ENCODE data around the gene APOBEC3H.
"Not testable (repeated sequence)": the region's sequence is repeated elsewhere in the genome, so short reads cannot be mapped to it uniquely, and the experiment has no call there.

DNA sequence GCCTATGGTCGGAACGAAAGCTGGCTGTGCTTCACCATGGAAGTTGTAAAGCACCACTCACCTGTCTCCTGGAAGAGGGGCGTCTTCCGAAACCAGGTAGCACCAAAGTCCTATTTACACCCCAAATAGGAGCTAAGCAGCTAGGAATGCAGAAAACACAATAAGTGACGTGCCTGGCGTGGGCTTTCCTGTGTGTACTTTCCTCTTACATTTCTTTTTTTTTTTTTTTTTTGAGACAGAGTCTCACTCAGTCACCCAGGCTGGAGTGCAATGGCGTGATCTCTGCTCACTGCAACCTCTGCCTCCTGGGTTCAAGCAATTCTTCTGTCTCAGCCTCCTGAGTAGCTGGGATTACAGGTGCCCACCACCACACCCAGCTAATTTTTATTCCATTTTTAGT lies 47.6 kb upstream of the APOBEC3H start:
- not testable (repeated sequence) for TF ChIP-seq EZH2phosphoT487 (IDR thresholded peaks at IDR 0.05; ENCODE audit: borderline replicate concordance, low read length)
- TF ChIP-seq, protein P1, sequence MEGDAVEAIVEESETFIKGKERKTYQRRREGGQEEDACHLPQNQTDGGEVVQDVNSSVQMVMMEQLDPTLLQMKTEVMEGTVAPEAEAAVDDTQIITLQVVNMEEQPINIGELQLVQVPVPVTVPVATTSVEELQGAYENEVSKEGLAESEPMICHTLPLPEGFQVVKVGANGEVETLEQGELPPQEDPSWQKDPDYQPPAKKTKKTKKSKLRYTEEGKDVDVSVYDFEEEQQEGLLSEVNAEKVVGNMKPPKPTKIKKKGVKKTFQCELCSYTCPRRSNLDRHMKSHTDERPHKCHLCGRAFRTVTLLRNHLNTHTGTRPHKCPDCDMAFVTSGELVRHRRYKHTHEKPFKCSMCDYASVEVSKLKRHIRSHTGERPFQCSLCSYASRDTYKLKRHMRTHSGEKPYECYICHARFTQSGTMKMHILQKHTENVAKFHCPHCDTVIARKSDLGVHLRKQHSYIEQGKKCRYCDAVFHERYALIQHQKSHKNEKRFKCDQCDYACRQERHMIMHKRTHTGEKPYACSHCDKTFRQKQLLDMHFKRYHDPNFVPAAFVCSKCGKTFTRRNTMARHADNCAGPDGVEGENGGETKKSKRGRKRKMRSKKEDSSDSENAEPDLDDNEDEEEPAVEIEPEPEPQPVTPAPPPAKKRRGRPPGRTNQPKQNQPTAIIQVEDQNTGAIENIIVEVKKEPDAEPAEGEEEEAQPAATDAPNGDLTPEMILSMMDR (IDR thresholded peaks at IDR 0.05; ENCODE audit: low read depth, low read length, poor library complexity, severe bottlenecking) = not testable (repeated sequence)
